ENCODE data around the gene ADRA2B. TPM values are rescaled to one million over a fixed set of nuclear protein-coding genes. Genes with fewer than 3 reads are reported as not detected.
A peak's percentile ranks its signal among the peaks of the same experiment; 100 is the strongest.

The ADRA2B gene
- total and polyA plus RNA-seq, 9 donors: 0.48 to 1.8 (median 1.0) TPM

DNA sequence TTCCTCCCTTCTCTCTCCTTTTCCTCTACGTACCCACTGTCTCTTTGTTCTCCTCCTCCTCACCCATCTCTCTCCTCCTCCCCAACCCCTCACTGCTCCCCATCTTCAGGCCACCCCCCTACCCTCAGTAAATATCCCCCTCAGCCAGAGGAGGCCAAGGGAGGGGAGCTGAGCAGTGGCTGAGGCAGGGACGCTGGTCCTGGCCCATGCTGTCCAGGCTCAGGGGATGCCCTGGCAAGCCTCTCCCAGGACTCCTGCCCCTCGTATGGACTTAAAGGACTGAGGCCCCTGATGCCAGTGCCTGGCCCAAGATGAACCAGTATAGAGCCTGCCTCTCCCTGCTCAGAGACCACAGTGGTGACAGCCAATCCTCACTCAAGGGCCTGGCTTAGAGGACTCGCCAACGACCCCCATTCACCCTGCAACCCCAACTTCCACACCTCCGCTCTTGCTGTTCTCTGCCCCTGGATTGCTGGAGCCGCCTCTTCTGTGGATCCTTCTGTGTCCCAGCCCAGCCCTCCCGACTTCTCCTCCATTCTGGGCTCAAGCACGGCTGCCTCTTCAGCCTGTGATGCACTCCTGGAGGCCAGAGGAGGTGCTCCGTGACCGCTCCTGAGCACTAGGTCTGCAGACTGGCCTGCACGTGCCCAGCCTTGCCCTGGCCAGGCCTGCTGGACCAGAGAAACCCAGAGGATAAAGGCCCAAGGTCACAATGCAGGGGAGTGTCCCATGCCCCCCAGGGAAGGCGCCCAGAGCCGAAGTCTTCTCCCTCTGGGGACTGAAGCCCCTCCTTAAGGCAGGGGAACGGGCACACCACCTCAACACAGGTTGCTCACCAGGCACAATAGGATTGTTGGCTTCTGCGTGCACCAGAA is 38.4 kb upstream of the ADRA2B start:
- no peak overlapping the region for H3K4me3 ChIP-seq
- no peaks in the 10 kb centered on the region for H3K9me3 ChIP-seq
- no peak for TF ChIP-seq CTCF (IDR thresholded peaks at IDR 0.05)
- no peak for TF ChIP-seq POLR2A (IDR thresholded peaks at IDR 0.05)
- no peak for TF ChIP-seq EP300 (IDR thresholded peaks at IDR 0.05)
- no peaks in the 10 kb centered on the region for H3K4me1 ChIP-seq (ENCODE audit: insufficient read depth)
- H3K27me3 ChIP-seq: no peaks in the 10 kb centered on the region
- peak in 1 of 5 donors; percentile 10 for DNase-seq
- 83 to 89% (median 84%) methylated on average over 16 of the region's 16 CpGs for WGBS, 3 donors
- no peak overlapping the region for H3K27ac ChIP-seq
- intact Hi-C loops (cut with DNase I): no loop called here
- H3K36me3 ChIP-seq: no peaks in the 10 kb centered on the region

- Histone ChIP-seq H3K27ac (no peak overlapping the region), H3K4me1 (ENCODE audit: insufficient read depth) (no peaks in the 10 kb centered on the region), H3K36me3 (no peaks in the 10 kb centered on the region), H3K27me3 (no peaks in the 10 kb centered on the region), H3K4me3 (no peak overlapping the region), H3K9me3 (no peaks in the 10 kb centered on the region)
- no peak for TF ChIP-seq POLR2A (IDR thresholded peaks at IDR 0.05)
- intact Hi-C loops (cut with DNase I): no loop called here
- 78 to 81% (median 78%) methylated on average over 3 to 7 of the region's 7 CpGs for WGBS, 3 donors
- DNase-seq: peak in 1 of 5 donors; percentile 12
Observed at GRCh38 chr2:96153991-96154431, 37.6 kb upstream of the ADRA2B start.

- no peak overlapping the region for H3K27ac ChIP-seq
- 84 to 91% (median 85%) methylated on average over 7 of the region's 7 CpGs for WGBS, 3 donors
- H3K36me3 ChIP-seq: no peaks in the 10 kb centered on the region
- intact Hi-C loops (cut with DNase I): no loop called here
- no peaks in the 10 kb centered on the region for H3K4me1 ChIP-seq (ENCODE audit: insufficient read depth)
- H3K27me3 ChIP-seq: no peaks in the 10 kb centered on the region
- H3K9me3 ChIP-seq: no peaks in the 10 kb centered on the region
- no peak overlapping the region for H3K4me3 ChIP-seq
- TF ChIP-seq POLR2A (IDR thresholded peaks at IDR 0.05): no peak
- DNase-seq: no peak
Observed at GRCh38 chr2:96153291-96153713, 36.9 kb upstream of the ADRA2B start.

DNA sequence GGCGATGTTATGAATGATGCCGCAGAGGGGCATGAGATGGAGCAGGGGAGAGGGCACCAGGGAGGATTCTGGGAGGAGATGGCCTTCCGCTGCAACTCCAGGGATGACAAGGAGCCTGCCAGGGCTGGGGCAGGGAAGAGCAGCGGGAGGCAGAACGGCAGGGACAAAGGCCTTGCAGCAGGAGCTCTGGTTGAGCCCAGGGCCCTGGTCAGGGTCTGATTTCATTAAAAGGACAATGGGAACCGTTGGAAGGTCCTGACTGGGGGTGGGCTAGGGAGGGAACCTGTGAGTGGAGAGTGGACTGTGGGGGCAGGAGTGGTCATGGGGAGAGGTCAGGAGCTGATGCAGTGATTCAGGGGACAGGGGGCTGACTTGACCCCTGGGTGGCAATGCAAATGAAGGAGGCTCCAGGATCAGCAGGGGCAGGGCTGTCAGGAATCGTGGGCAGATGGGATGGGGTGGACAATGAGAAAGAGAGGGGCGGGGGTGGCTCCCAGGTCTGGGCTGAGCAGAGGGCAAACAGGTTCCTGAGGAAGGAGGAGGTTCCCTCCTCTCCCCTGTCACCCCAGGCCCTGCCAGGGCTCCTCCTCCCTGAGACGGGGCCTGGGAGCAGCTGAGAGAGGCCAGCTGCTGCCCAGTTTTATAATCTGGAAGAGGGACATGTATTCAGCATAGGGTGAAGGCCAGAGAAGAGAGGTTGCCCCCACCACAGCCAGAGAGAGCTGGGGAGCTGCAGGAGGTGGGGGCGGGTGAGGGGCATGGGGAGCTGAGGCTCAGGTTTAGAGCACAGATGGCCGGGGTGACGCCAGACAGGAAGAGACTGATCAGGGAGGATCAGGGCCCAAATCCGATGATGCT is 36.2 kb upstream of the ADRA2B start:
- Histone ChIP-seq H3K4me1 (ENCODE audit: insufficient read depth) (no peaks in the 10 kb centered on the region), H3K36me3 (no peaks in the 10 kb centered on the region), H3K27me3 (no peaks in the 10 kb centered on the region), H3K27ac (no peak overlapping the region), H3K9me3 (no peaks in the 10 kb centered on the region), H3K4me3 (no peak overlapping the region)
- no peak for TF ChIP-seq POLR2A (IDR thresholded peaks at IDR 0.05)
- intact Hi-C loops (cut with DNase I): no loop called here
- 56 to 65% (median 57%) methylated on average over 13 of the region's 13 CpGs for WGBS, 3 donors
- DNase-seq: no peak

DNA sequence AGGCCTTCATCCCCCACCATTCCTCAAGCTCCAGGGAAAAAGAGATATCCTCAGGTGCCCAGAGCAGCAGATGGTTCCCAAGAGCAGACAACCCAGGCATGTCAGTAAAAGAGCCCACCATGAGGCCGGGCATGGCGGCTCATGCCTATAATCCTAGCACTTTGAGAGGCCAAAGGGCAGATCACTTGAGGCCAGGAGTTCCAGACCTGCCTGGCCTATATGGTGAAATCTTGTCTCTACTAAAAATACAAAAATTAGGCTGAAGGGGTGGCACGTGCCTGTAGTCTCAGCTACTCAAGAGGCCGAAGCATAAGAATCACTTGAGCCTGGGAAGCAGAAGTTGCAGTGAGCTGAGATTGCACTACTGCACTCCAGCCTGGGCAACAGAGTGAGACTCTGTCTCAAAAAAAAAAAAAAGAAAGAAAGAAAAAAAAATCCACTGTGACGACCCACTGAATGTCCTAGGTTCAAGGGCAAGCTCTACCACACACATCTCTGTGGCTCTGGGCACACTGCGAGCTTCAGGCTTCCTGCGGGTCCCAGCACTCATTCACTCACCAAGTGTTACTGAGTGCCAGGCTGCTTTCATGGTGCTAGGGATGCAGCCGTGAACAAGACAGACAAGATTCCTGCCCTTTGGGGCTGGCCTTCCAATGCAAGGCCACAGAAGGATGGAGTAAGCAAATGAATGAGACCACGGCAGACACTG is 35.4 kb upstream of the ADRA2B start:
- Histone ChIP-seq H3K4me1 (ENCODE audit: insufficient read depth) (no peaks in the 10 kb centered on the region), H3K27me3 (no peaks in the 10 kb centered on the region), H3K9me3 (no peaks in the 10 kb centered on the region), H3K4me3 (no peak overlapping the region), H3K36me3 (no peaks in the 10 kb centered on the region), H3K27ac (no peak overlapping the region)
- no peak for DNase-seq
- intact Hi-C loops (cut with DNase I): no loop called here
- TF ChIP-seq EP300 (IDR thresholded peaks at IDR 0.05) (no peak), CTCF (IDR thresholded peaks at IDR 0.05) (no peak), POLR2A (IDR thresholded peaks at IDR 0.05) (no peak)
- WGBS, 3 donors: 87 to 92% (median 91%) methylated on average over 9 of the region's 9 CpGs
